Endodermal cell (in vitro differentiated cells): ENCODE data around the gene MAP3K4. TPM values are rescaled to one million over a fixed set of nuclear protein-coding genes. Genes with fewer than 3 reads are reported as not detected.

Experiments
- DNase-seq: peaks from one replicate; pipeline ENCODE4 v3.0.0-alpha.2; 2017
- H3K27ac ChIP-seq: 2 replicates; pipeline ENCODE4 v1.5.1; 2013; ENCODE audit warnings: mild to moderate bottlenecking, low read depth, low read length, moderate library complexity
- H3K27me3 ChIP-seq: 2 replicates; pipeline ENCODE4 v1.6.1; 2013; ENCODE audit warnings: mild to moderate bottlenecking, low read length, moderate library complexity; ENCODE audit not compliant: insufficient read depth, control insufficient read depth, poor library complexity, severe bottlenecking
- H3K36me3 ChIP-seq: 2 replicates; pipeline ENCODE4 v1.7.0; 2013; ENCODE audit warnings: mild to moderate bottlenecking, low read length, moderate library complexity; ENCODE audit not compliant: control insufficient read depth, insufficient read depth
- H3K4me1 ChIP-seq: one replicate; pipeline ENCODE4 v1.7.0; 2013; ENCODE audit warnings: low read length; ENCODE audit not compliant: control insufficient read depth, insufficient read depth
- H3K4me3 ChIP-seq: 2 replicates; pipeline ENCODE4 v1.5.1; 2013; ENCODE audit warnings: mild to moderate bottlenecking, low read length, moderate library complexity
- H3K9ac ChIP-seq: 2 replicates; pipeline ENCODE4 v1.6.1; 2013; ENCODE audit warnings: mild to moderate bottlenecking, low read length, moderate library complexity; ENCODE audit not compliant: poor library complexity, severe bottlenecking; ENCODE audit errors: extremely low read depth
- H3K9me3 ChIP-seq: 2 replicates; pipeline ENCODE4 v1.6.1; 2013; ENCODE audit warnings: mild to moderate bottlenecking, low read length, moderate library complexity; ENCODE audit not compliant: control insufficient read depth
- H3K27ac Mint-ChIP-seq: 2 replicates; pipeline ENCODE4 v1.8.0; 2020; ENCODE audit warnings: mixed read lengths
- H3K27me3 Mint-ChIP-seq: 2 replicates; pipeline ENCODE4 v1.8.0; 2021; ENCODE audit warnings: mild to moderate bottlenecking, mixed read lengths; ENCODE audit not compliant: insufficient read depth
- H3K36me3 Mint-ChIP-seq: 2 replicates; pipeline ENCODE4 v1.8.0; 2020; ENCODE audit warnings: low read depth, mixed read lengths
- H3K4me1 Mint-ChIP-seq: 2 replicates; pipeline ENCODE4 v1.8.0; 2020; ENCODE audit warnings: mixed read lengths
- H3K4me3 Mint-ChIP-seq: 2 replicates; pipeline ENCODE4 v1.8.0; 2020; ENCODE audit warnings: mild to moderate bottlenecking, moderate library complexity, mixed read lengths
- H3K9me3 Mint-ChIP-seq: 2 replicates; pipeline ENCODE4 v1.8.0; 2020; ENCODE audit warnings: mild to moderate bottlenecking, mixed read lengths
- WGBS, 2 experiments: methylation state at CpG; one replicate each; pipeline versions ENCODE4 v1.1.5 to v1.1.7; 2013; ENCODE audit warnings: missing lambda C conversion rate in 2 of 2, mixed read lengths in 1 of 2; ENCODE audit not compliant: insufficient coverage in 1 of 2, insufficient read length in 1 of 2; 5-methylcytosine and 5-hydroxymethylcytosine counted together
- total RNA-seq, 2 donors: library from RNA; stranded (reverse); fragmentation: NEBNext Ultra II Directional in 1 of 2; extraction: Animal tissue kit (Norgen Biotek cat#: 25700) in 1 of 2; gene quantifications; 2 replicates in 1 of 2; 3 replicates in 1 of 2; pipeline ENCODE4 v1.2.1, GENCODE V29; 2021
- TF ChIP-seq, protein P1 (sequence below): fragments of 200-600 bp; sonication (generic); conservative IDR thresholded peaks from 2 replicates; pipeline ENCODE4 v1.5.0; 2021; ENCODE audit warnings: antibody characterized with exemption, mild to moderate bottlenecking

MAP3K4 gene
- total RNA-seq, 2 donors from 2014 or later, result 82.8 to 105 TPM

DNA sequence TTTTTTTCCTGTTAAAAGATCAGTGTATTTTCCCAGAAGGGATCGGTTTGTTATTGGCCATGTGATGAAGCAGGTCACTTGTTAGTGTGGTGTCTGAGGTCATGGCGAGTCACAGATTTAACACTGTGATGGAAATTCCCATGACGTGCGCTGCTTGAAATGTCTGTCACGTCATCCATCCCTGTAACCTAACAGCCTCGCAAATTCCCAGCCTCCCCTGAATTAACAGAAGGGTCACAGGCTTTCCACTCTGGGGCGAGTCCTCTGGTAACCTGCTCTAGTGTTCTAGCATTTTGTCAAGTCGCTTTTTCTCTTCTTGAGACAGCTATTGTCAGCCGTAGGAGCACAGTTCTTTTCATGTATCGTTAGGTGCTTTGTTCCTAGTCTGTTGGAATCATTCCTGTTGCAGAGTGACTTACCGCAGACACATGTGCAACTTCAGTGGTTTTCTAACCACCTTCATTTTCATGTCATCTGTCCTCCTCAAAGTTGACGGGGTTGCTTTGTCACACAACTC is 137.2 kb downstream of the MAP3K4 start:
- Histone ChIP-seq H3K9me3 (peaks cover 59% of the 10 kb centered on the region), H3K27me3 (no peaks in the 10 kb centered on the region), H3K4me3 (no peak overlapping the region), H3K36me3 (peaks cover 89% of the 10 kb centered on the region), H3K9ac (no peak overlapping the region), H3K4me1 (no peaks in the 10 kb centered on the region), H3K27ac (no peak overlapping the region)
- DNase-seq, result no peak
- H3K4me3 Mint-ChIP-seq, result no peak overlapping the region
- WGBS, 2 experiments, result 88 to 90% methylated on average over 11 to 12 of the region's 12 CpGs
- TF ChIP-seq, protein P1, sequence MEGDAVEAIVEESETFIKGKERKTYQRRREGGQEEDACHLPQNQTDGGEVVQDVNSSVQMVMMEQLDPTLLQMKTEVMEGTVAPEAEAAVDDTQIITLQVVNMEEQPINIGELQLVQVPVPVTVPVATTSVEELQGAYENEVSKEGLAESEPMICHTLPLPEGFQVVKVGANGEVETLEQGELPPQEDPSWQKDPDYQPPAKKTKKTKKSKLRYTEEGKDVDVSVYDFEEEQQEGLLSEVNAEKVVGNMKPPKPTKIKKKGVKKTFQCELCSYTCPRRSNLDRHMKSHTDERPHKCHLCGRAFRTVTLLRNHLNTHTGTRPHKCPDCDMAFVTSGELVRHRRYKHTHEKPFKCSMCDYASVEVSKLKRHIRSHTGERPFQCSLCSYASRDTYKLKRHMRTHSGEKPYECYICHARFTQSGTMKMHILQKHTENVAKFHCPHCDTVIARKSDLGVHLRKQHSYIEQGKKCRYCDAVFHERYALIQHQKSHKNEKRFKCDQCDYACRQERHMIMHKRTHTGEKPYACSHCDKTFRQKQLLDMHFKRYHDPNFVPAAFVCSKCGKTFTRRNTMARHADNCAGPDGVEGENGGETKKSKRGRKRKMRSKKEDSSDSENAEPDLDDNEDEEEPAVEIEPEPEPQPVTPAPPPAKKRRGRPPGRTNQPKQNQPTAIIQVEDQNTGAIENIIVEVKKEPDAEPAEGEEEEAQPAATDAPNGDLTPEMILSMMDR, result no peak
- H3K27me3 Mint-ChIP-seq, result no peaks in the 10 kb centered on the region
- H3K4me1 Mint-ChIP-seq, result no peaks in the 10 kb centered on the region
- peaks cover 74% of the 10 kb centered on the region for H3K36me3 Mint-ChIP-seq
- H3K9me3 Mint-ChIP-seq, result peaks cover 39% of the 10 kb centered on the region
- no peak overlapping the region for H3K27ac Mint-ChIP-seq

DNA sequence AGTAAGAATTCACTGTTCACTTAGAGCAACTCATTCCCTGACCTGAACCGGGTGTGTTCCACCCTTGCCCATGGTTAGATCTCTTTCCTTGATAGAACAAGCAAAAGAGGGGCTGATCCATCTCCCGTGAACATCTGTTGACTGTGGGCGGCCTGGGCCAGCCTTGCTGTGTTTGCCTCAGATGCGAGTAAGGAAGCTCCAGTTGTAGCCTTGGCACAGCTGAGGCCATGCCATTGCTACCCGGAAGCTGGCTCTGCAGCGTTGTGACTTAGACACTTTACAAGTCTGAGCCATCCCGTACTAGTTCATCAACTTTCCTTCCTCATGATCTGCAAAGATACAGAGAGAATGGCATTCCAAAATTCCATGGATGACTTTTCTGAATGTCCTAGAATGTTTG is 139.0 kb downstream of the MAP3K4 start:
- peaks cover 21% of the 10 kb centered on the region for H3K9me3 Mint-ChIP-seq
- H3K4me3 Mint-ChIP-seq, result no peak overlapping the region
- Histone ChIP-seq H3K4me3 (no peak overlapping the region), H3K9me3 (peaks cover 41% of the 10 kb centered on the region), H3K4me1 (no peaks in the 10 kb centered on the region), H3K27ac (no peak overlapping the region), H3K9ac (no peak overlapping the region), H3K36me3 (peaks cover 95% of the 10 kb centered on the region), H3K27me3 (no peaks in the 10 kb centered on the region)
- H3K4me1 Mint-ChIP-seq, result no peaks in the 10 kb centered on the region
- H3K36me3 Mint-ChIP-seq, result peaks cover 71% of the 10 kb centered on the region
- no peaks in the 10 kb centered on the region for H3K27me3 Mint-ChIP-seq
- TF ChIP-seq, protein P1, result no peak
- WGBS, 2 experiments, result 92 to 97% methylated on average over 7 of the region's 7 CpGs
- no peak overlapping the region for H3K27ac Mint-ChIP-seq
- DNase-seq, result no peak

DNA sequence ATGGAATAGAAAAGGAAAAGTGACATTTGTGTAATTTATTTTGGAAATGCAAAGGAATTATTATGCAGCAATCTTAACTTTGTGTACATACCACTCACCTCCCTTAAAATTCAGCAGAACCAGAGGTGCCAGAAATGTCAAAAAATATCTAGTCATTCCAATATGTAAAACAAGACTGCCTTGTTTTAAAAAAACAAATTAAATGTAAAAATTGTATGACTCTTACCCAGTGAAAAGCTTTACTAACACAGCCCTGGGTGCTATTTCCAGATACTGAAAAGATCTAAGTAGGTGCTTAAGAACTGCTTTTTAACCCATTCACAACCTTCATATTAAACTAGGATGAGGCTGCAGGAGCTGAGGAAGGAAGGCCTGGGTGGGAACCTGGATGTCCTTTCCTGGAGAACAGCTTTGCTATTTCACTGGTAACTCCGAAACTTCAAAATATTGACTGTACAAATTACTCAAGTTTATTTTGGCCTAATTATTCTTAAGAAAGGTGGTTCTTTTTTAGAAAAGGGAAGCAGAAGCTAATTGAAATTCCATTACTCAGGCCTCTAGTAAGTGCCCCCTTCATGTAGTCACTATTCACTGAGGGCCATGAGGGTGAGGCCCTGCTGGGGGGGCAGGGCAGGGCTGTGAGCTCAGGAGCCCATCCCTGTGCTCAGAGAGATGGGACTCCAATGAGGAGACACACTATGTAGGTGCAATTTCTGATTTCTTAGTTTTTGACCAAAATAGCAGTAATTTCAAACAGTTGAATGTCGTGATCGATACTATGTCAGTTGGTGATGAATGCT is 139.6 kb downstream of the MAP3K4 start:
- H3K27ac ChIP-seq, result no peak overlapping the region
- Mint-ChIP-seq H3K36me3 (peaks cover 71% of the 10 kb centered on the region), H3K27ac (no peak overlapping the region), H3K4me3 (no peak overlapping the region), H3K4me1 (no peaks in the 10 kb centered on the region), H3K9me3 (peaks cover 15% of the 10 kb centered on the region), H3K27me3 (no peaks in the 10 kb centered on the region)
- H3K4me3 ChIP-seq, result no peak overlapping the region
- 97% methylated on average over 2 to 3 of the region's 3 CpGs for WGBS, 2 experiments
- no peaks in the 10 kb centered on the region for H3K27me3 ChIP-seq
- H3K4me1 ChIP-seq, result no peaks in the 10 kb centered on the region
- TF ChIP-seq, protein P1, result no peak
- no peak overlapping the region for H3K9ac ChIP-seq
- peaks cover 95% of the 10 kb centered on the region for H3K36me3 ChIP-seq
- peaks cover 35% of the 10 kb centered on the region for H3K9me3 ChIP-seq
- DNase-seq, result no peak
